ENCODE results near the gene NCOA7. TPM values are rescaled to one million over a fixed set of nuclear protein-coding genes. Genes with fewer than 3 reads are reported as not detected.

NCOA7 gene
- total RNA-seq, 1 donor: 34.0 TPM

DNA sequence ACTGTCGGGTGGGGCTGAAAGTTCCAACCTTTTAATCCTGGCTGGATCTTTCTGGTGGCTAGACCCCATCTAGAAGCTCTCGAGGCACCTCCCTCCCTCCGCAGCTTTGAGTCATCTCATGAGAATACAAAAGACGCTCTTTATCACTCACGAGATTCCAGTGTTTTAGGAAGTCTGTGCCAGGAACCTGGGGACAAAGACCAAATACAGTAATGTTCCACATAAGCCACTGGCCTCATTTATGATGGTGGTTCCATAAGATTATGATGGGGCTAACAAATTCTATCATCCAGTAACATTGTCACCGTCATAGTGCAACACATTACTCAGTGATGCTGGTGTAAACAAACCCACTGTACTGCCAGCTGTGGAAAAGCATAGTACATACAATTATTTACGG is 48.7 kb downstream of the NCOA7 start:
- no peak overlapping the region for H2AFZ ChIP-seq (ENCODE audit: low read length)
- H3K36me3 ChIP-seq (ENCODE audit: insufficient read depth, low read length): no peaks in the 10 kb centered on the region
- H3K4me3 ChIP-seq (ENCODE audit: insufficient read depth, low read length): no peak overlapping the region
- DNase-seq (ENCODE audit: insufficient read length, low spot score, missing footprints): no peak
- peaks cover 32% of the 10 kb centered on the region for H3K79me2 ChIP-seq (ENCODE audit: insufficient read depth, low read length)
- H3K9me3 ChIP-seq (ENCODE audit: low read depth, low read length): no peaks in the 10 kb centered on the region
- H3K4me1 ChIP-seq (ENCODE audit: insufficient read depth, low read length): peaks cover 6% of the 10 kb centered on the region
- TF ChIP-seq, protein P1, sequence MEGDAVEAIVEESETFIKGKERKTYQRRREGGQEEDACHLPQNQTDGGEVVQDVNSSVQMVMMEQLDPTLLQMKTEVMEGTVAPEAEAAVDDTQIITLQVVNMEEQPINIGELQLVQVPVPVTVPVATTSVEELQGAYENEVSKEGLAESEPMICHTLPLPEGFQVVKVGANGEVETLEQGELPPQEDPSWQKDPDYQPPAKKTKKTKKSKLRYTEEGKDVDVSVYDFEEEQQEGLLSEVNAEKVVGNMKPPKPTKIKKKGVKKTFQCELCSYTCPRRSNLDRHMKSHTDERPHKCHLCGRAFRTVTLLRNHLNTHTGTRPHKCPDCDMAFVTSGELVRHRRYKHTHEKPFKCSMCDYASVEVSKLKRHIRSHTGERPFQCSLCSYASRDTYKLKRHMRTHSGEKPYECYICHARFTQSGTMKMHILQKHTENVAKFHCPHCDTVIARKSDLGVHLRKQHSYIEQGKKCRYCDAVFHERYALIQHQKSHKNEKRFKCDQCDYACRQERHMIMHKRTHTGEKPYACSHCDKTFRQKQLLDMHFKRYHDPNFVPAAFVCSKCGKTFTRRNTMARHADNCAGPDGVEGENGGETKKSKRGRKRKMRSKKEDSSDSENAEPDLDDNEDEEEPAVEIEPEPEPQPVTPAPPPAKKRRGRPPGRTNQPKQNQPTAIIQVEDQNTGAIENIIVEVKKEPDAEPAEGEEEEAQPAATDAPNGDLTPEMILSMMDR (IDR thresholded peaks at IDR 0.05; ENCODE audit: extremely low read depth, low read depth, low read length): no peak
- no peak overlapping the region for H3K27ac ChIP-seq (ENCODE audit: low read depth, low read length)
- H3K27me3 ChIP-seq (ENCODE audit: insufficient read depth, low read length): no peaks in the 10 kb centered on the region
- no peaks in the 10 kb centered on the region for H4K20me1 ChIP-seq (ENCODE audit: insufficient read depth, low read length)
- no peak overlapping the region for H3K4me2 ChIP-seq (ENCODE audit: insufficient read depth, low read length)

DNA sequence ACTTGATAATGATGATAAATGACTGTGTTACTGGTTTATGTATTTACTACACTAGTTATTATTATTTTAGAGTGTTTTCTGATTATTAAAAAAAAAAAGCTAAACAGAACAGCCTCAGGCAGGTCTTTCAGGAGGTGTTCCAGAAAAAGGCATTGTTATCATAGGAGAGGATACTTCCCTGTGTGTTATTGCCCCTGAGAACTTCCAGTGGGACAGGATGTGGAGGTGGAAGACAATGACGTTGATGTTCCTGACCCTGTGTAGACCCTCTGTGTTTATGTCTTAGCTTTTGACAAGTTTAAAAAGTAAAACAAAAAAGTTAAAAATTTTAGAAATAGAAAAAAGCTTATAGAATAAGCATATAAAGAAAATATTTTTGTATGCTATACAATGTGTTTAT is 49.1 kb downstream of the NCOA7 start:
- no peak overlapping the region for H3K27ac ChIP-seq (ENCODE audit: low read depth, low read length)
- no peak for DNase-seq (ENCODE audit: insufficient read length, low spot score, missing footprints)
- H3K4me2 ChIP-seq (ENCODE audit: insufficient read depth, low read length): no peak overlapping the region
- H3K9me3 ChIP-seq (ENCODE audit: low read depth, low read length): no peaks in the 10 kb centered on the region
- peaks cover 30% of the 10 kb centered on the region for H3K79me2 ChIP-seq (ENCODE audit: insufficient read depth, low read length)
- TF ChIP-seq, protein P1 (IDR thresholded peaks at IDR 0.05; ENCODE audit: extremely low read depth, low read depth, low read length): no peak
- H3K4me3 ChIP-seq (ENCODE audit: insufficient read depth, low read length): no peak overlapping the region
- H2AFZ ChIP-seq (ENCODE audit: low read length): no peak overlapping the region
- no peaks in the 10 kb centered on the region for H3K27me3 ChIP-seq (ENCODE audit: insufficient read depth, low read length)
- peaks cover 2% of the 10 kb centered on the region for H3K4me1 ChIP-seq (ENCODE audit: insufficient read depth, low read length)
- no peaks in the 10 kb centered on the region for H3K36me3 ChIP-seq (ENCODE audit: insufficient read depth, low read length)
- no peaks in the 10 kb centered on the region for H4K20me1 ChIP-seq (ENCODE audit: insufficient read depth, low read length)

DNA sequence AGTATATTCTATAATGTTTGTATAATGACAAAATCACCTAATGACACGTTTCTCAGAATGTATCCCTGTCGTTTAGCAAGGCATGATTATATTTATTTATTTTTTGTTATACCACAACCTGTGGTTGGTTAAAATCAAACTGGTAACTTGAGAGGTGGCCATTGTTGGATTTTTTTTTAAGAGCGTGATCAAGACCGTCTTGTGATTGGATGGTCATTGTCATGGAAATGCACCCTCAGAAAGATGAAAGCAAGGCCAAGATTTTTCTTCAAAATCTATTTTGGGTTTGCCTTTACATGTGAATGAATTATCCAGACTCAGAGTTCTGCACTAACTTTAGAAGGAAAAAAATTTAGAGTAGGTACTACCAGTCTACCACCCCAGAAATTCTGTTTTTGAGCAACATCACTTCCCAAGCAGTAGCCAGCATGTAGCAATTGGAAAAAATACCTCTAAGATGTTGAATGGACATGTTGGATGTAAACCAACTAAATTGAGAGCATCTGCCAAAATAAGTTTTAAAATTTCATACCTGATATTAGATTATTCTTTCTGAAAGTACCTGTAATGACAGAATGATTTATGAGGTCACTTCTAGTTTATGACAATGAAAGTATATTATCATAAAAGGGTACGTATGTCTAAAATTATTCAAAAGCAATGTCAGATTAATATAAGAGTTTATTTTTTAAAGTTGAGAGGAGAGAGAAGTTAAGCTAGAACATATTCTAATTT is 50.8 kb downstream of the NCOA7 start:
- no peak overlapping the region for H3K4me2 ChIP-seq (ENCODE audit: insufficient read depth, low read length)

DNA sequence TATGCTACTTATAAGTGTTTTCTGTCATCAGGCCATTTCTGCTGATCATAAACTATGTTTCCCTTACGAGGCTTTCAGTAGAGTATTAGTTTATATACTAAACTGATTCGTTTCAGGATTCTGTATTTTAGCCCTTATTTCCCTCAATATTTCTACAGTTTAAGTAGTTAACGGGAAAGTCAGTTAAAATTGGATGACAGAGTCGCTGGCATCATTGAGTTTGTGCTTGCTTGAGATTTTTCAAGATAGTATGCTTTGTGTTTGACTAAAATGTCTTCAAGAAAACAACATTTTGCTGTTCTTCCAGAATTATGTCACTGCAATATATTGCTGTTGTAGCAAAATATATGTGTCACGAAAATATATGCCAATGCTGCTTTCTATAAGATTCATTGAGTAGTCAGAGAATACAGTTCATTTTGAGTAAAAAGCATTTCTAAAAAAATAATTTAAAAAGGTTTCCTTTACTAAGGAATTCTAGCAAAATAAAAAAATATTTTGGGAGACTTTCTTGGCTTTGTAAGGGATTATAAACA is 51.4 kb downstream of the NCOA7 start:
- H4K20me1 ChIP-seq (ENCODE audit: insufficient read depth, low read length): peaks cover 4% of the 10 kb centered on the region
- H3K4me3 ChIP-seq (ENCODE audit: insufficient read depth, low read length): no peak overlapping the region
- no peak overlapping the region for H3K27ac ChIP-seq (ENCODE audit: low read depth, low read length)
- no peak overlapping the region for H2AFZ ChIP-seq (ENCODE audit: low read length)
- TF ChIP-seq, protein P1 (IDR thresholded peaks at IDR 0.05; ENCODE audit: extremely low read depth, low read depth, low read length): no peak
- no peaks in the 10 kb centered on the region for H3K27me3 ChIP-seq (ENCODE audit: insufficient read depth, low read length)
- H3K79me2 ChIP-seq (ENCODE audit: insufficient read depth, low read length): peaks cover 42% of the 10 kb centered on the region
- DNase-seq (ENCODE audit: insufficient read length, low spot score, missing footprints): no peak
- no peaks in the 10 kb centered on the region for H3K4me1 ChIP-seq (ENCODE audit: insufficient read depth, low read length)
- H3K9me3 ChIP-seq (ENCODE audit: low read depth, low read length): no peaks in the 10 kb centered on the region
- H3K36me3 ChIP-seq (ENCODE audit: insufficient read depth, low read length): no peaks in the 10 kb centered on the region
- H3K4me2 ChIP-seq (ENCODE audit: insufficient read depth, low read length): no peak overlapping the region

More for the DNA sequence above, 50.8 kb downstream of the NCOA7 start:
- no peak overlapping the region for H3K4me3 ChIP-seq (ENCODE audit: insufficient read depth, low read length)
- H2AFZ ChIP-seq (ENCODE audit: low read length): no peak overlapping the region
- no peaks in the 10 kb centered on the region for H3K27me3 ChIP-seq (ENCODE audit: insufficient read depth, low read length)
- no peak overlapping the region for H3K27ac ChIP-seq (ENCODE audit: low read depth, low read length)
- TF ChIP-seq, protein P1 (IDR thresholded peaks at IDR 0.05; ENCODE audit: extremely low read depth, low read depth, low read length): no peak
- H3K36me3 ChIP-seq (ENCODE audit: insufficient read depth, low read length): no peaks in the 10 kb centered on the region
- H3K4me1 ChIP-seq (ENCODE audit: insufficient read depth, low read length): no peaks in the 10 kb centered on the region
- no peak for DNase-seq (ENCODE audit: insufficient read length, low spot score, missing footprints)
- H4K20me1 ChIP-seq (ENCODE audit: insufficient read depth, low read length): peaks cover 4% of the 10 kb centered on the region
- no peaks in the 10 kb centered on the region for H3K9me3 ChIP-seq (ENCODE audit: low read depth, low read length)
- peaks cover 39% of the 10 kb centered on the region for H3K79me2 ChIP-seq (ENCODE audit: insufficient read depth, low read length)
